GM18508 (cell line): Measurements from ENCODE around the gene IL3RA.
"Not testable (repeated sequence)": the region's sequence is repeated elsewhere in the genome, so short reads cannot be mapped to it uniquely, and the experiment has no call there.

Experiments
- ATAC-seq: cut with Tn5 transposase; IDR thresholded peaks from one replicate; pipeline ENCODE4 v1.9.1; 2021; ENCODE audit warnings: moderate number of reproducible peaks; ENCODE audit not compliant: insufficient read depth, unreplicated experiment

The IL3RA gene

DNA sequence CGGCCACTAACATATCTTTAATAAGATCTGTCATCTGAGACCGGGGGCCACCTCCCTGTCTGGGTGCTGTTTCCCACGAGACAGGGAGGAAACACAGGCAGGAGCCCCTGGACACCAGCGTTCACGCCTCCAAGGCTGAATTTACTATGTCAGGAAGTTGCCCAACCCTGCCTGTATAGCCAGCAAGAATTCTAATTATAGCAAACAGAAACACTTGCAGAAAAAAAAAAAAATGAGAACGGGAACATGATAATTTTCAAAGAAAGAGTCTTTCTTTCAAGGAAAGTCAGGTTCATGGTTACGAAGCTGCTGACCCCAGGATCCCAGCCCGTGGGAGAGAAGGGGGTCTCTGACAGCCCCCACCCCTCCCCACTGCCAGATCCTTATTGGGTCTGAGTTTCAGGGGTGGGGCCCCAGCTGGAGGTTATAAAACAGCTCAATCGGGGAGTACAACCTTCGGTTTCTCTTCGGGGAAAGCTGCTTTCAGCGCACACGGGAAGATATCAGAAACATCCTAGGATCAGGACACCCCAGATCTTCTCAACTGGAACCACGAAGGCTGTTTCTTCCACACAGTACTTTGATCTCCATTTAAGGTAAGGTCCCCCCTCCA lies at the start of gene IL3RA:
IL3RA (plus strand) TSS at position 455 of the 613 bp plus-strand sequence. CDS start 4,981 bp downstream, outside the sequence.
- ATAC-seq, result no peak

DNA sequence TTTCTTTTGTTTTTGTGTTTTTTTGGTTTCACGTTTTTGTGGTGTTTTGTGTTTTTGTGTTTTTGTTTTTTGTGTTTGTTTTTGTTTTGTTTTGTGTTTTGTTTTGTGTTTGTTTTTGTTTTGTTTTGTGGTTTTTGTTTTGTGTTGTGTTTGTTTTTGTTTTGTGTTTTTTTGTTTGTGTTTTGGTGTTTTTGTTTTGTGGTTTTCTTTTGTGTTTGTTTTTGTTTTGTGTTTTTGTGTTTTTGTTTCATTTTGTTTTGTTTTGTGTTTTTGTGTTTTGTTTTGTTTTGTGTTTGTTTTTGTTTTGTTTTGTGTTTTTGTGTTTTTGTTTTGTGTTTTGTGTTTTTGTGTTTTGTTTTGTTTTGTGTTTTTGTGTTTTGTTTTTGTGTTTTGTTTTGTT lies 47.0 kb upstream of the IL3RA start:
- ATAC-seq, result no peak

DNA sequence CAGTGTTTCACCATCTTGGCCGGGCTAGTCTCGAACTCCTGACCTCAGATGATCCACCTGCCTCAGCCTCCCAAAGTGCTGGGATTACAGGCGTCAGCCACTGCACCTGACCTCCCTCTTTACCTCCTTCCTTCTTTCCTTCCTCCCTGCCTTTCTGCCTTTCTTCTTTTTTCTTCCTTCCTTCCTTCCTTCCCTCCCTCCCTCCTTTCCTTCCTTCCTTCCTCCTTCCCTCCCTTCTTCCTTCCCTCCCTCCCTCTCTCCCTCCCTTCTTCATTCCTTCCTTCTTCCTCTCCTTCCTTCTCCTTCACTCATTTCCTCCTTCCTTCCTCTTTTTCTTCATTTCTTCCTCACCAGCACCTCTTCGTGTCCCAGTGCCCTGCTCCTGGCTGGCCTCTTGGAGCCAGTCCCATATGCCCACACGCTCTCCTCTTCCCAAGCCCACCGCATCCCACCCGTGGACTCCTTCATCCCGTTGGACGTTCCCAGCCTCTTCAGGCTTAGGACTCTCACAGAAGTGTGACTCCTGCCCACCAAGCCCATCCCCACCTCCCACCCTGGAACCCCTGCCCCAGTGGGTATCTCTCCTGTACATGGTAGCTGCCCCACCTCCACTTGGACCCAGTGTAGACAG lies 45.4 kb upstream of the IL3RA start:
- ATAC-seq, result no peak

- no peak for ATAC-seq
Observed at GRCh38 chrX:1292575-1293290, 43.9 kb upstream of the IL3RA start.

GRCh38 chrX:1294301-1295067 lies 42.1 kb upstream of the IL3RA start:
- ATAC-seq, result no peak

GRCh38 chrX:1295550-1295949 lies 41.0 kb upstream of the IL3RA start:
- no peak for ATAC-seq

DNA sequence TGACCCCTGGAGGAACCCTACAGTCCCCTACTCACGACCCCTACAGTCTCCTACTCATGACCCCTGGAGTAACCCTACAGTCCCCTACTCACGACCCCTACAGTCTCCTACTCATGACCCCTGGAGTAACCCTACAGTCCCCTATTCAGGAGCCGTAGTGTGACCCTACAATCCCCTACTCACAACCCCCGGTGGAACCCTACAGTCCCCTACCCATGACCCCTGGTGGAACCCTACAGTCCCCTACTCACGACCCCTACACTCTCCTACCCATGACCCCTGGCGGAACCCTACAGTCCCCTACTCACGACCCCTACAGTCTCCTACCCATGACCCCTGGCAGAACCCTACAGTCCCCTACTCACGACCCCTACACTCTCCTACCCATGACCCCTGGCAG lies 39.0 kb upstream of the IL3RA start:
- not testable (repeated sequence) for ATAC-seq

GRCh38 chrX:1300449-1300848 lies 36.1 kb upstream of the IL3RA start:
- ATAC-seq, result no peak

DNA sequence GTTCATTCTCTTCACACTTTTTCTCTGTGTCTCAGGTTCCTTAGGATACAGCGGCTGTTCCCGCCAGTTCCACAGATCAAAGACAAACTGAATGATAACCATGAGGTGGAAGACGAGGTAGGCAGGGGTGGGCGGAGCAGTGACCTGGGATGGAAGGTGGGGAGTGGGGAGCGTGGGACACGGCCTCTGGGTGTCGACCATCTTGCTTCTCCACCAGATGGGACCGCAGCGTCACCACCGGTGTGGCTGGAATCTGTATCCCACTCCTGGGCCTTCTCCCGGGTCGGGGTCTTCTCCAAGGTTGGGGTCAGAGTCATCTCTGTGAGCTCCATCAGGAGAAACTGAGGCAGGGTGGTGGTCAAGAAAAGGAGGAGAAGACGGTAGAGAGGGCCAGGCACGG lies 31.2 kb upstream of the IL3RA start:
- ATAC-seq, result no peak

DNA sequence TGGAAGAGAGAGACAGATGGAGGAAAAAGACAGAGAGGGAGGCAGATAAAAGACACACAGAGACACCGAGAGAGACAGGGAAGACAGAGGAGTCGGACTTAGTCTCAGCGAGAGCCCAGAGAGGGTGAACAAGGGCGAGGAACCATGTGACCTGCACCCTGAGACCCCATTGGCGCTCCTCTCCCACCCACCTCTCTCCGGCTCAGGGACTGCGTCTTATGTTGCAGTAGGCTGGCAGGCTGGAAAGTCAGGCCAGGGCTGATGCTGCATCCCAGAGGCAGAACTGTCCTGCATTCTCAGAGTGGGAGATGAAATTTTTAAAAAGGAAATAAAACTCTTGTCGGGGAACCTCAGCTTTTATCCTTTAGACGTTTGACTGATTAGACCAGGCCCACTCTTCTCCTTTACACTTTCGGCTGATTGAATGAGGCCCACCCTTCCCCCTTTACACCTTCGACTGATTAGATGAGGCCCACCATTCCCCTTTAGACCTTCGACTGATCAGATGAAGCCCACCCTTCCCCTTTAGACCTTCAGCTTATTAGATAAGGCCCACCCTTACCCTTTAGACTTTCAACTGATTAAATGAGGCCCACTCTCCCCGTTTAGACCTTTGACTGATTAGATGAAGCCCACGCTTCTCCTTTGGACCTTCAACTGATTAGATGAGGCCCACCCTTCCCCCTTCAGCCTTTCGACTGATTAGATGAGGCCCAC lies 29.5 kb upstream of the IL3RA start:
- ATAC-seq, result no peak

GRCh38 chrX:1307626-1308340 lies 28.8 kb upstream of the IL3RA start:
- ATAC-seq, result no peak

DNA sequence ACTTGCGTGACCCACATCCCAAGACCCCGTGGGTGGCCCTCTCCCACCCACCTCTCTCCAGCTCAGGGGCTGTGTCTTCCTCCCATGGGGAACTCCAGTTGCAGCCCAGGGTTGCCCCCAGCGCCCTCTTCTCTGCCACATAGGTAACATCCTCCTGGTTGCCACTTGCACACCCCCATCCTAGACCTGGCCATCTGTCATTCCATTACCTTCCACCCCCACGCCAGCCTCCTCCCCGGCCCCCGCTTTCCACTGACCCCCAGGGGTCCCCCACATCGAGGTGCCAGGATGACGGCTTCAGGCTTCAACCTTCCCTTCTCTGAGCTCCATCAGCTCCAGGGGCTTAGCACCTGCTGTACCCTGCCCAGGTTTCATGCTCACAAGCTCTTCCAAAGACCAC lies 28.1 kb upstream of the IL3RA start:
- no peak for ATAC-seq

GRCh38 chrX:1308917-1309316 lies 27.7 kb upstream of the IL3RA start:
- ATAC-seq, result not testable (repeated sequence)

DNA sequence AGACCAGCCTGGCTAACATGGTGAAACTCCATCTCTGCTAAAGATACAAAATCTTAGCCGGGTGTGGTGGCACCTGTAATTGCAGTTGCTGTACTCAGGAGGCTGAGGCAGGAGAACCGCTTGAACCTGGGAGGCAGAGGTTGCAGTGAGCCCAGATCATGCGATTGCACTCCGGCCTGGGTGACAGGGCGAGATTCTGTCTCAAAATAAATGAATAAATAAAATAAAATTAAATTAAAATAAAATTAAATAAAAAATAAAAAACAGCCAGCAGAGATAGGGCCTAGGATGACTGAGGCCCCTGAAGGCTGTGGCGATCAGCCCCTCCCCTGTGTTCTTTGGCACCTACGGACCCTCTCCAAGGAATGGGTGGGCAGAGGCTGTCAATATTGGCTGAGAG lies 22.8 kb upstream of the IL3RA start:
- no peak for ATAC-seq

DNA sequence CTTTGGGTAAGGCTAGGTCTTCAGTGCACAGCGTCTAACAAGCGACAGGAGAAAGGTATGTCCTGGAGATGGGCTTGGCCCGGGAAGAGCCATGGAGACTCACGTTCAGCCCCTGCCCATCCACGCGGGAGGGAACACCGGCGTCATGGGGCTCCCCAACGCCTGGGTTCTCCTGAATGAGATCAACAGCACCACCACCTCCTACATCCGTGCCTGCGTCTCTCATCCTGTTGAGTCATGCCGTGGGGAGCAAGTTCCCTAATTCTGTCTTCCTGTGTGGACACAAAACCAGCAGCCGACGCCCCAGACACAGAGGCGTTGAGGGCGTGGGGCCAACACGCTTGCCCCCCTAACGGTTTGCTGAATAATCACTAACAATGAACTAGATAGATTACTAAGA lies 20.1 kb upstream of the IL3RA start:
- no peak for ATAC-seq

DNA sequence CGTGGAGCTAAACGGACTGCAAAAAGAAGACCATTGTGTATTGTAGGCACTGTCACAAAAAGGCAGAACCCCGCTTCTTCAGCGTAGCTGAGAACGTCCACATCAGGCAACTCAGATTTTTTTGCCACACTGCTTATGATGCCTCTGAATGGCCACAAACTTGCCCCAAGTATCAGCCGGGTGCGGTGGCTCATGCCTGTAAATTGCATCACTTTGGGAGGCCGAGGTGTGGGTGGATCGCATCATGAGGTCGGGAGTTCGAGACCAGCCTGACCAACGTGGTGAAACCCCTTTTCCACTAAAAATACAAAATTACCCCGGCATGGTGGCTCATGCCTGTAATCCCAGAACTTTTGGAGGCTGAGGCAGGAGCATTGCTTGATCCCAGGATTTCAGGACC lies 14.9 kb upstream of the IL3RA start:
- no peak for ATAC-seq

- no peak for ATAC-seq
Observed at GRCh38 chrX:1322393-1322792, 14.2 kb upstream of the IL3RA start.

- ATAC-seq, result peak; percentile 64
Observed at GRCh38 chrX:1323315-1323714, 13.3 kb upstream of the IL3RA start.

DNA sequence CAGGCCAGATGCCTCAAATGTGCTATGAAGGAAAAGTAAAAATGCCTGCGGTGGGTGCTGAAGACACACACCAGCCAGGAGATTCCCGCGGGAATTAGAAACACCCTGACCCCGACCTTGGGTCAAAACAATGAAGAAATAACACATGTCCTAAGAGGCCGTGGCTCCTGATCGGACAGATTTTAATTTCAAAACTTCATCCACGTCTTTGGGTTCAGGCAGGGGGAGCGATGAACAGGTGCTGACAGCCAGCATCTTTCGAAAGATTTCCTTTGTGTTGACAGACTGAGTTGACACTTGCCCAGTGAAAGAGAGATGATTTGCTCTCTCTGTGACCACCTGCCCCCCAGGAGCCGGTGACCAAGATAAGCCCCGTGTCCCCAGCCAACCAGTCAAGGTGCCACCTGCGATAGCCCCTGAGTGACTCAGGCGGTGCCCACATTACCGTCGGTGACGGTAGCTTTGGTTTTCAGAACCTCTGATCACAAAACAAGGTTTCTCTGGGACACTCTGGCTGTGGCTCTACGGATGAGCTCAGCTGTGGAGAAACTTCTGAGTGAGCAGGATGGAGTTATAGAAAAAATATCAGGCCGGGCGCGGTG lies 11.0 kb upstream of the IL3RA start:
- ATAC-seq, result no peak
